Brain pericyte (primary cell): ENCODE results near the gene NDUFS1.
"Not testable (repeated sequence)": the region's sequence is repeated elsewhere in the genome, so short reads cannot be mapped to it uniquely, and the experiment has no call there.

ENCODE experiments used
- DNase-seq: peaks from one replicate; pipeline ENCODE4 v3.0.0-alpha.2; 2012; ENCODE audit warnings: low read depth, low spot score

Gene NDUFS1

DNA sequence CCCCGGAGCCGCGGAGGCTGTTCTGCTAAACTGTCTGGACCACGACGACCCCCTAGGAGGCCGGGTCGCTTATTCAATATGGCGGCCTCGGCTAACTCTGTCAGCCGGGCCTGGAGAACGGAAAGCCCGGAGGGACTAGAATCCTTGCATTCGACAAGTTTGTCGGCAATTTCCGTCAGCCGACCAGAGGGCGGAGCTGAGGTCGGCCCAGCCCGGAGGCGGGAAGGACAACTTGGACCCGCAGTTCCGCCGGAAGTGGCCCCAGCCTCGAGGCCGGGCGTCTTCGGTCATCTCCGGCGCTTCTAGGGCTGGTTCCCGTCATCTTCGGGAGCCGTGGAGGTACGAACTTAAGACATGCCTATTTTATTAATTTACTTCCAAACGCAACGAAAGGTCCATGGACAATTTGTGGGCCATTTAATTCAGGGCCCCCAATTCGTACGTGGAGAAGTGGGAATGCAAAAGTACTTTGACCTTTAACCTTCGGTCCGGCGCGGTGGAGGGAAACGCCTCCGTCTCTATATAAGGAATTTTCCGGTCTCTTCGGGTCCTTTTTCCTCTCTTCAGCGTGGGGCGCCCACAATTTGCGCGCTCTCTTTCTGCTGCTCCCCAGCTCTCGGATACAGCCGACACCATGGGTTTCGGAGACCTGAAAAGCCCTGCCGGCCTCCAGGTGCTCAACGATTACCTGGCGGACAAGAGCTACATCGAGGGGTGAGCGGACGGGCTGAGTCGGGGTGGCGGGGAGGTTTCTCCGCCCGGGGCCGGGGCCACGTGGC, at the start of gene NDUFS1, which contains the start of gene EEF1B2:
TSS of gene NDUFS1 (minus strand) at position 99 of the 779 bp plus-strand sequence. CDS start 5,766 bp downstream, outside the sequence.
TSS of gene EEF1B2 (plus strand) at position 550 of the 779 bp plus-strand sequence. CDS start at position 635, 85 bp downstream.
- peak; percentile 95 for DNase-seq

DNA sequence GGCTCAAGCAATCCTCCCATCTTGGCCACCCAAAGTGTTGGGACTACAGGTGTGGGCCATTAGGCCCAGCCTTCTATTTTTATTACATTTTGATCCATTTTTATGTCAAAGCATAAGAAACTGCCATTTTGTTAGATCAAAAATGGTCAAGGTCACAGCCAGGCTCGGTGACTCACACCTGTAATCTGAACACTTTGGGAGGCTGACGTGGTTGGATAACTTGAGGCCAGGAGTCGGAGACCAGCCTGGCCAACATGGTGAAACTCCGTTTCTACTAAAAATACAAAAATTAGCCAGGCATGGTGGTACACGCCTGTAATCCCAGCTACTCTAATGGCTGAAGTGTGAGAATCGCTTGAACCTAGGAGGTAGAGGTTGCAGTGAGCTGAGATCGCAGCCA, 49.7 kb upstream of the NDUFS1 start:
- no peak for DNase-seq

DNA sequence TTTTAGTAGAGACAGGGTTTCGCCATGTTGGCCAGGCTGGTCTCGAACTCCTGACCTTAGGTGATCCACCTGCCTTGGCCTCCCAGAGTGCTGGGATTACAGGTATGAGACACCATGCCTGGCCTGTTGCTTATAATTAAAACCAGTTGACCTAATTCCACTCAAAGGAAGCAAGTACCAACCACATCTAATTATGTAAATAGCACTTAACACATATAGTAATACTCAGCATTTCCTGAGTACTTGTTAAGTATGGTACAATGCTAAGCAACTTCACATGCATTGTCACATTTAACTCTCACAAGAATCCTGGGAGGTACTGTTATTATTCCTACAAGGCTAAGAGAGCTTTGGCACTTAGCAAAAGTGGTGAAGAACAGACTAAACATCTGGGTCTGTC, 48.1 kb upstream of the NDUFS1 start:
- not testable (repeated sequence) for DNase-seq

DNA sequence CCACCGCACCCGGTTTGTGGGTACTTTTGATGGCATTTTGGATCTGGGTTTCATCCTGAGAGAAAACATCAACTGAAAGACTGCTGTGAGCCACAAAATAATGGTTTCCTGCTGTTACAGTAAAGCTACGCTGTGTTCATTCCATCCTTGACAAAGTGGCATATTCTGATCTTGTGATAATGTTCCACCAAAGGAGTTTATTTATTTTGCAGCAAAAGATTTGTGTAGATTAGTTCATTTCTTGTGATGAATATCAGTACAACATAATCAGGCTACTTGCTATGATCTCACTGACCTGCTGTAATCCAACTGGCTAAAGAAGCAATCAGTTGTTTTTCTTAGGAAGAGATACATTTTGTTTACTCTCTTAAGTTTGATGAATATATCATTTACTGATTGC, 45.5 kb upstream of the NDUFS1 start:
- no peak for DNase-seq

DNA sequence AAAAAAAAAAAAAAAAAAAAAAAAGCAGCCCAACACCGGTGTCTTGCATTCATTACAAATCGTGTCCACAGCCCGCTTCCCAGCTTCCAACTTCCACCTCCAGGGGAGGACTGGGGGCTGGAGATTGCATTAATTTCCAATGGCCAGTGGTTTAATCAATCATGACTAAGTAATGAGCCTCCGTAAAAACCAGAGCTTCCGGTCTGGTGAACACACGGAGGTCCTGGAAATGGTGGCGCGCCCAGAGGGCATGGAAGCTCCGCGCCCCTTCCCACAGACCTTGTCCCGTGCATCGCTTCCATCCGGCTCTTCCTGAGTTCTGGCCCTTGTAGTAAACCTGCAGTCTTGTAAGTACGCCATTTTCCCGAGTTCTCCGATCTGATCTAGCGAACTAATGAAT, 44.1 kb upstream of the NDUFS1 start:
- DNase-seq = no peak

DNA sequence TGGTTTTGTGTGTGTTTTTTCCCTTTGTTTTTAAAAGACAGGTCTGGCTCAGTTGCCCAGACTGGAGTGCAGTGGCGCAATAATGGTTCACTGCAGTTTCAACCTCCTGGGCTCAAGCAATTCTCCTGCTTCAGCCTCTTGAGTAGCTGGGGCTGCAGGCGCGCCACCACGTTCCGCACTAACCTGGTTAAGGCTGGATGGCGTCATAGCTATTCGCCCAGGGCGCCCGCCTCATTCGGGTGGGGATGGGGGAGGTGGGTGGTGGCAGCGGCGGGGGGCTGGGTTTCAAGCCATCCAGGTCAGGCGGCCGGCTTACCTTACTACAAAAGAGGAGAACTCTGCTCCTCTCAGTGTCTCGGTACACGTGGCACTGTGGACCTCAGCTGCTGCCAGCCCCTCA, 43.2 kb upstream of the NDUFS1 start:
- DNase-seq = no peak

DNA sequence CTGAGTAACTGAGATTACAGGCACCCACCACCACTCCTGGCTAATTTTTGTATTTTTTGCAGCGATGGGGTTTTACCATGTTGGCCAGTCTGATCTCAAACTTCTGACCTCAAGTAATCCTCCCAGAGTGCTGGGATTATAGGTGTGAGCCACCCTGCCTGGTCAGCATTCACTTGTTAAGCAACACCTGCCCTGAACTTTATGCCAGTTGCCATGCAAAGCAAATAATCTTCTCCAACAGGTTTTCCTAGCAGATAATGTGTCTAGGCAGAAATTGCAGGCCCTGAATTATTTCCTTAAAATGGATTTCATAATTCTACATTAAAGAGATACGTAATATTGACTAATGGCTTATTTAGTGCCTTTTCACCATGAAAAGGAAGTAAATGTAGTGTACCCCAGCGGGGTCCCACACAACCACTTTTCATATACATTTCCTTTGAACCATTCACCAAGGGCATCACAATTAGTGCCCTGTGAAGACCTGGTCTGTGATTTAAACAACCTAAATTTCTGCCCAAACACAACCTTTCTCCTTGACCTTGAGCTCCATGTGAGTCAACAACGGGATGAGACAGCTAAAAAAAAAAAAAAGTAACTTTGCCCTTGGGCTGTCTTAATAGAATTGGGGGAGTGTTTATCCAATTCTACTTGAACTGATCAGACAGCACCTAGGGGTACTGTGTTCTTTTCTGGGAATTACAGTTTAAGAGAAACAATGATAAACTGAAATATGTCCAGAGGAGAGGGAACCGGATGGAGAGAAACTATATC, 42.0 kb upstream of the NDUFS1 start:
- no peak for DNase-seq

DNA sequence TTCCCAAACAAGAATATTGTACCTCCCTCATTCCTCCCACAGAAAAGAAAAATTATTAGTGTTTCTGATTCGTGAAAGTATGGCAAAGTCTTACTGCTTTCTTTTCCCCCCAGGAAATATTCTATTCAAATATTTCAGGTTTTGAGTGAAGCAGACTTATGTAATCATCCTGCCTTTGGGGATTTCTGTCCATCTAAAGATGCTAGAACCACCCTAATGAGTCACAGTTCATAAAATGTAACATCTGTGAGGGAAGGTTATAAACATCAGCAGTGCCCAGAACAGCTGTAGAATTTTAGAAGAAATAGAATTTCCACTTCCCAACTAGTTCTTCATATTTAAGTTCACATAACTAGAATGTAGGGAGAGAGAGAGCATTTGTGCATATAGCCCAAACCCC, 39.4 kb upstream of the NDUFS1 start:
- no peak for DNase-seq

DNA sequence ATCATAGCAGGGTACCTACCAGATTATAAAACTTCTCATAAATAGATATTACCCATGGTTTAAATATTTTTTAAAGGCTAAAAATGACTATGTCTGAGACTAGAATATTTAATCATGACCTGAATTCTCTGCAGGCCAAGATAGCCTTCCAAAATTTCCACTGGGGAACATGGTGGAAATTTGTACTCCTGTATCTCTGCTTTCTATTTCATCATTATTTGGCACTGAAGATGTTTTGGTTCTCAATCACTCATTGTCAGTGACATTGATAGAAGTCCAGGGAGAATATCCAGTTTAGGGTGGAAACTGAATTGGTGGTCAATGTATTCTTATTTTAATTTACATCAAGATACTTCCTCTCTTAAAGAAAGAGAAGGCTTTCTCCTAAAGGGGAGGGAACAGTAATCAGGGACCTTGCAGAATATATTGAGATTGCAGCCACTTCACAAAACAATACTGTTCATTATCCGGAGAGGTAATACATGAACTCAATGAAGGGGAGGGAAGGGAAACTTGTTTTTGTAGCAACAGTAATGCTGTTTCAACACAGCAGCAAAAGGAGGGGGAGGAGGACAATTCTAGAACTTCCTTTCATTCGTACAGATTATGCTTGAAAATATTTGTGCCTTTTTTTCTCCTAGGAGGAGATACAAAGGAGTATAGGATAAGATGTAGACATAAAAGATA, 34.6 kb upstream of the NDUFS1 start:
- DNase-seq = no peak

DNA sequence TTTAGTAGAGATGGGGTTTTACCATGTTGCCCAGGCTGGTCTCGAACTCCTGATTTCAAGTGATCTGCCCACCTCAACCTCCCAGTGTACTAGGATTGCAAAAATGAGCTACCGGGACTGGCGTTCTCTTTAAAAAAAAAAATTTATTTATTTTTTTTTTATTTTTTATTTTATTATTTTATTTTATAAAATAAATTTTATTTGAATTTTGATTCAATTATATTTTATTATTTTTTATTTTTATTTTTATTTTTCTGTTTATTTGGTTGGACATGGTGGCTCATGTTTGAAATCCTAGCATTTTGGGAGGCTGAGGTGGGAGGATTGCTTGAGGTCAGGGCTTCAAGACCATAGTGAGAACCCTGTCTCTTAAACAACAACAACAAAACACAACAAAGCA, 32.9 kb upstream of the NDUFS1 start:
- DNase-seq = no peak

DNA sequence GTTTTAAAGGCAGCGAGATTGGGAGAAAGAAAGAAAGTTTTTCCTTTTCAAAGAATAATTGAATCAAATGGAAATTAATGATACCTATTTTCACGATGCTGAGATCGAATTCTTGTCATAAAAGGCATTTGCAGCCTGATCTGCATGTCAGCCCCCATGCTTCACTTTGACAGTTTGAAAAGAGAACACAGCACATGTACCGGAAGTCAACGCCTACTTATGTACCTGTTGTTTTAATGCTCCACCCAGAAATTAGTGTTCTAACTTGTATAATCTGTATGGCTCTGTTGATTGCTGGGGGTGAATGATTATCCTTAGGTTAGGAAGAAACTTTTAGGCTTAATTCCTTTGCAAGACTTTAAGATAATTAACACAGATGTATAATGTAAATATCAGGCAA, 31.4 kb upstream of the NDUFS1 start:
- DNase-seq = no peak

DNA sequence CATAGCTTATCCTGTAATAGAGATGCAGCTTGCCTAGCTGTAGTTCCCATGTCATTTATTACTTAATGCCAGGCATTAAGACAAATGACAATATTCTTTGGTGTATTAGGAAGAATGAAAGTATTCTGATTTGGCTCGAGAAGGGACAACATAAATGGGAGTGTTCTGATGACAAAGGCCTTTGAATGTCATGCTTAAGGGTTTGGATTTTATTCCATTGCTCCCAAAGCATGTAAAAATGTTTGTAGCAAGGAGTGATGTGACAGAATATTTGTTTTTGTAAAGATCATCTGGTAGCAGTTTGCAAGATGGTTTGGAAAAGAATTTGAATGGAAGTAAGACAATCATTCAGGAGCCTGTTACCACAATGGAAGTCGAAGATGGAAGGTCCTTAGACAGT, 30.9 kb upstream of the NDUFS1 start:
- DNase-seq = no peak

DNA sequence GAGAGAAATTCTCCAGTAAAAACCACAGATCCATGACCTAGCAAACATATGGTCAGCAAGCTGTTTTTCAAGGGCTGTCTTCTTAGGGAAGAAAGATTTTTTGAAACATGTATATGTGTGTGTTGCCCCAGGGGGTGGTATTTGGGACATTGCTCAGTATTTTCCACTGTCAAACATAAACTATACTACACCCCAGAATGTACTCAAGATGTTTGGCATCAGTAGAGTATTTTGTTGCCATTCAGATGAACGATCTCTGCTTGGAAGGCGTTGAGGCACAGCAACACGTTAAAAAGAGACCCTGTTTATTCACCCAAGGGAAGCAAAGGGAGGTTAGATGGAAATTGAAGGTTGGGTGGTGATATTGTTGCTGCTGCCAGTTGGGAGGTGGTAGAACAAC, 30.4 kb upstream of the NDUFS1 start:
- no peak for DNase-seq

DNA sequence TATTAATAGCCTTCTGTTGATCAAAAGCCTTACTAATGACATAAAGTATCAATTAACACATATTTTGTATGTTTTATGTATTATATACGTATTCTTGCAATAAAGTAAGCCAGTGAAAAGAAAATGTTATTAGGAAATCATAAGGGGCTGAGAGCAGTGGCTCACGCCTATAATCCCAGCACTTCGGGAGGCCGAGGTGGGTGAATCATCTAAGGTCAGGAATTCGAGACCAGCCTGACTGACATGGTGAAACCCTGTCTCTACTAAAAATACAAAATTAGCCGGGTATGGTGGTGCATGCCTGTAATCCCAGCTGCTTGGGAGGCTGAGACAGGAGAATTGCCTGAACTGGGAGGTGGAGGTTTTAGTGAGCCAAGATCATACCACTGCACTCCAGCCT, 22.3 kb upstream of the NDUFS1 start:
- not testable (repeated sequence) for DNase-seq

DNA sequence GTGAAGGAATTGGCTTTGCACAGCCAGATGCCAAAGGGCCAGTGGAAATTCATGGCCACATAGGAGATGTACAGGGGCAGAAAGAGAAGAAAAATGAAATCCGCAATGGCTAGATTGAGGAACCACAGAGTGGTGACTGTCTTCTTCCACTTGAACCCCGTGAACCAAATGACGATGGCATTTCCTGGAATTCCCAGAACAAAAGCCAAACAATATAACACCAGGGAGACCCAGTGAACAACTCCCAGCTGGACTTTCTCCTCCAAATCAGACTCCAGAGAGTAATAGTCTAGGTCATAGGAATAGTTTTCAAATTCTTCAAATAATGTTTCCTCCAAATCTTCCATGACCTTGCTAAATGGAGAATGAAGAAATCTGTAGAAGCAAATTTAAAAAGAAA, 17.7 kb upstream of the NDUFS1 start:
- DNase-seq = no peak

DNA sequence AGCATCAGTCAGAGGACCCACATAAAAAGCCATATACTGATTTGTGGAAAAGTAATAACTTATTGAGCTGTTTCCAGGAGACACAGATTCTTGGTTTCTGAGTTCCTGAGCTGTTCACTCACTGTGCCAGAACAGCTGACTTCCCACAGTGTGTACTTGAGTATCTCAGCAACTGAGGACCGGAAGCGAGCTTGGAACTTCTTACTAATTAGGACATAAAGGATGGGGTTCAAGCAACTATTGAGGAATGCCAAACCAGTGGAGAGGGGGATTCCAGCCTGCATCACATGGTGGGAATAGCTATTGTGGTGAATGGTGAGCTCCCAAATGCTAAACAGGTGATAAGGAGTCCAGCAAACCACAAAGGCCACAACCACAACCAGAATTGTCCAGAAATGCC, 16.9 kb upstream of the NDUFS1 start:
- DNase-seq = no peak

DNA sequence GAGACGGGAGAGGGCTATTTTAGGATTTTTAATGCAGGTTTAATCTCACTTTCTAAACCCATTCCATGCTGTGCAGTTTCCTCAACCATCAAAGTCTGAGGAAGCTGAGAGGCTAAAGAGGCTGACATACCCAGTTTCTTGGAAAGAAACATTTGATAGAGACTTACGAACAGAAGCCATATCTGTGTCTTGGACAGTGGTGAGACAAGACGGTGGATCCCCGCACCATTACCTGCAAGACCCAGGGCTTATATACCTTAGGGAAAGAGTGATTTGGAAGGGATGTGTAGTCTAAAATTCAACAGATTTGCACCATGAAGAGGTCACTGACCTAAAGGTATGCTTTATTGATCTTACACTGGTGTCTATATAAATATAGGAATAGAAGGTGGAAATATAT, 13.9 kb upstream of the NDUFS1 start:
- DNase-seq = no peak

DNA sequence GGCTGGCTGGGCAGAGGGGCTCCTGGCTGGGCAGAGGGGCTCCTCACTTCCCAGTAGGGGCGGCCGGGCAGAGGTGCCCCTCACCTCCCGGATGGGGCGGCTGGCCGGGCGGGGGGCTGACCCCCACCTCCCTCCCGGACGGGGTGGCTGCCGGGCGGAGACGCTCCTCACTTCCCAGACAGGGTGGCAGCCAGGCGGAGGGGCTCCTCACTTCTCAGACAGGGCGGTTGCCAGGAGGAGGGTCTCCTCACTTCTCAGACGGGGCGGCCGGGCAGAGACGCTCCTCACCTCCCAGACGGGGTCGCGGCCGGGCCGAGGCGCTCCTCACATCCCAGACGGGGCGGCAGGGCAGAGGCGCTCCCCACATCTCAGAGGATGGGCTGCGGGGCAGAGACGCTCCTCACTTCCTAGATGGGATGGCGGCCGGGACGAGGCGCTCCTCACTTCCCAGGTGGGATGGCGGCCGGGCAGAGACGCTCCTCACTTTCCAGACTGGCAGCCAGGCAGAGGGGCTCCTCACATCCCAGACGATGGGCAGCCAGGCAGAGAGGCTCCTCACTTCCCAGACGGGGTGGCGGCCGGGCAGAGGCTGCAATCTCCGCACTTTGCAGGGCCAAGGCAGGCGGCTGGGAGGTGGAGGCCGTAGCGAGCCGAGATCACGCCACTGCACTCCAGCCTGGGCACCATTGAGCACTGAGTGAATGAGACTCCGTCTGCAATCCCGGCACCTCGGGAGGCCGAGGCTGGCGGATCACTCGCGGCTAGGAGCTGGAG, 12.6 kb upstream of the NDUFS1 start:
- not testable (repeated sequence) for DNase-seq

DNA sequence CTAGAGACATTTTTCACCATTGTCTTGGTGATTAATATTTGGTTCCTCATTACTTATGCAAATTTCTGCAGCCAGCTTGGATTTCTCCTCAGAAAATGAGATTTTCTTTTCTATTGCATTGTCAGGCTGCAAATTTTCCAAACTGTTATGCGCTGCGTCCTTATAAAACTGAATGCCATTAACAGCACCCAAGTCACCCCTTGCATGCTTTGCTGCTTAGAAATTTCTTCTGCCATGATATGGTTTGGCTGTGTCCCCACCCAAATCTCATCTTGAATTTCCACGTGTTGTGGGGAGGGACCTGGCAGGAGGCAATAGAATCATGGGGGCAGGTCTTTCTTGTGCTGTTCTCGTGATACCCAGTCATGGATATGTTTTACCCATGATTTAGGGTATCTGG, 9.0 kb upstream of the NDUFS1 start:
- DNase-seq = not testable (repeated sequence)

DNA sequence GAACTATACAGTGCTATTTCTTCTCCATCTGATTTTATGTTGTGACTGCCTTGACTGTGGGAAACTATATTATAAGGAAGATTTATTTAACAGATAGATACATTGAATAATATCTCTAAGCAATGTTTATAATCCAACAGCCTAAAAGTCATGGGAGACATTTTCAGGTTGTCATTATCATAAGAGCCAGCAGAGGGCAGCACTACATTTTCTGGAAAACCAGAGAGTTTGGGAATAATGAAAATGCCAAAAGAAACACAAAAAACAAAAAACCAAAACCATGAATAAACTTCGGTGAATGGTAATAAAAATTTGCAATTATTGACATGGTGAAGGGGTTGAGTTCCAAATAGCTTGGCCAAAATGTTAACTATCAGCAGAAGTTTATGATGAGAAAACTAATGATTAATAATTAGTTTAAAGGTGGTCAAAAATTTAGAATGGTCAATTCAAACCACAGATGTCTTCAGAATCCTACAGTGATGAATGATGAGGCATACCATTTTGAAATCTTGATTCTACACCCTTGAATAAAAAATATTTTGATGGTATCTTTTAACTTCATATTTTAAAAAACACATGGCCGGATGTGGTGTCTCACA, 5.1 kb upstream of the NDUFS1 start:
- DNase-seq = no peak

DNA sequence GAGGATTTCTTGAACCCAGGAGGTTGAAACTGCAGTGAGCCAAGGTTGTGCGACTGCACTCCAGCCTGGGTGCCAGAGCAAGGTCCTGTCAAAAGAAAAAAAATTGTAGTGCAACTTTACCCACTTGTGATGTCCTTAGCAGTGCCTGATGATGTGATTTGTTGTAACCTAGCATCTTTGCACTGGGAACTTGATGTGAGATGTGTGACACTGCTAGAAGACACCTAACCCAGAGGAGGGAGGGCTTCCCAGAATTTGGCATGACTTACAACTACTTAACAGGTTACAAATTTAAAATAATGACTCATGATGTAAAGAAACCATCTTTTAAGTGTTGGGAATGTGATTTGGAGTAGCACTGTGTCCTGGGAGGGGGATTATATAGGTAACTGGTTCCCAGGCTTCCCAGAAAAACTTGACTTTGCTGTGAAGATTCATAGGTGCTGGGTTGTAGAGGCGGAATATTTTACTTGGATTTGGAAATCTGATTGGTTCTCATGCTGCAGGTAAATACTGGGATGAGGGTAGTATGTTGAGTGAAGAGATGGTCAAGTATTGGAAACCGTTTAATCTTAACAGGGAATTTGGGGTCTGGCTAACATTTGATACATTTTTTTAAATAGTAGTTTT, 4.1 kb upstream of the NDUFS1 start:
- DNase-seq = no peak
